Natural killer cell (primary cell): ENCODE measurements around the gene POLR3H. TPM values are rescaled to one million over a fixed set of nuclear protein-coding genes. Genes with fewer than 3 reads are reported as not detected.

Source experiments
- ATAC-seq, 3 donors: fragments of 150-1000 bp in 2 of 3; fragments of 200-7000 bp in 1 of 3; cut with Tn5 transposase; 1 replicate in 1 of 3; 2 replicates in 2 of 3; pipeline ENCODE4 v1.10.0; 2021; ENCODE audit warnings: mild to moderate bottlenecking in 2 of 3, moderate library complexity in 2 of 3
- DNase-seq, 2 donors: peaks; one replicate each; pipeline versions ENCODE4 v3.0.0 to v3.0.0-alpha.2; 2013 to 2021; ENCODE audit warnings: mixed read lengths in 1 of 2
- H3K27ac ChIP-seq: one replicate; pipeline ENCODE4 v1.5.1; 2013; ENCODE audit warnings: mild to moderate bottlenecking, low read length
- H3K27me3 ChIP-seq: one replicate; pipeline ENCODE4 v1.6.1; 2013; ENCODE audit warnings: low read length; ENCODE audit not compliant: control insufficient read depth, insufficient read depth
- H3K36me3 ChIP-seq: one replicate; pipeline ENCODE4 v1.6.1; 2013; ENCODE audit warnings: low read length; ENCODE audit not compliant: control insufficient read depth, insufficient read depth
- H3K4me1 ChIP-seq: one replicate; pipeline ENCODE4 v1.6.1; 2013; ENCODE audit warnings: low read length; ENCODE audit not compliant: control insufficient read depth, insufficient read depth
- H3K4me3 ChIP-seq: one replicate; pipeline ENCODE4 v1.5.1; 2013; ENCODE audit warnings: low read length
- H3K9me3 ChIP-seq: one replicate; pipeline ENCODE4 v1.6.1; 2013; ENCODE audit warnings: low read length; ENCODE audit not compliant: control insufficient read depth, insufficient read depth
- H3K27ac Mint-ChIP-seq, 2 donors: one replicate each; pipeline ENCODE4 v1.8.0; 2022; ENCODE audit warnings: mild to moderate bottlenecking in 2 of 2, mixed read lengths in 2 of 2, moderate library complexity in 1 of 2
- H3K27me3 Mint-ChIP-seq, 2 donors: one replicate each; pipeline ENCODE4 v1.8.0; 2022; ENCODE audit warnings: low read depth in 2 of 2, mixed read lengths in 2 of 2
- H3K36me3 Mint-ChIP-seq: one replicate; pipeline ENCODE4 v1.8.0; 2022; ENCODE audit warnings: mixed read lengths
- H3K4me1 Mint-ChIP-seq, 2 donors: one replicate each; pipeline ENCODE4 v1.8.0; 2022; ENCODE audit warnings: mixed read lengths in 2 of 2
- H3K4me3 Mint-ChIP-seq: one replicate; pipeline ENCODE4 v1.8.0; 2022; ENCODE audit warnings: mild to moderate bottlenecking, moderate library complexity, mixed read lengths
- H3K9me3 Mint-ChIP-seq, 2 donors: one replicate each; pipeline ENCODE4 v1.8.0; 2022; ENCODE audit warnings: mixed read lengths in 2 of 2
- WGBS: methylation state at CpG from one replicate; pipeline ENCODE4 v1.1.7; 2013; ENCODE audit warnings: missing lambda C conversion rate; ENCODE audit not compliant: insufficient coverage; 5-methylcytosine and 5-hydroxymethylcytosine counted together
- intact Hi-C: fragments of 100-400 bp; cut with micrococcal nuclease; formaldehyde crosslinking; loops from one replicate; pipeline ENCODE4 v1.14.2; 2022
- total RNA-seq, 4 donors: library from RNA; stranded (reverse); fragments of 120-200 nt in 1 of 4; gene quantifications; one replicate each; pipeline versions ENCODE4 v1.2.3 to v1.2.4, GENCODE V29; 2013 to 2022
- TF ChIP-seq, protein P1 (sequence below): fragments of 200-600 bp; IDR thresholded peaks from one replicate; pipeline ENCODE4 v1.8.0; 2022; ENCODE audit warnings: antibody characterized with exemption

POLR3H gene
- total RNA-seq, 3 donors from 2014 or later (not counting 1 experiment from before 2014, with no cell fraction given), result 13.1 to 18.8 (median 16.2) TPM

DNA sequence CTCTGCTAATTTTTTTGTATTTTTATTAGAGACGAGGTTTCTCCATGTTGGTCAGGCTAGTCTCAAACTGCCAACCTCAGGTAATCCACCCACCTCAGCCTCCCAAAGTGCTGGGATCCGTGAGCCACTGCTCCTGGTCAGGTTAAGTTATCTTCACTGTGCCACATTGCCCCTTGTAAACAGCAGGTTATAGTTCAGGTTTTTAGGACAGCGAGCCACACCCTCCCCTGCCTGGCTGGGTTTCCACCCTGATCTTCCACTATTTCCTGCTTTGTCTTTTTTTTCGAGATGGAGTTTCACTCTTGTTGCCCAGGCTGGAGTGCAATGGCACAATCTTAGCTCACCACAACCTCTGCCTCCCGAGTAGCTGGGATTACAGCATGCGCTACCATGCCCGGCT is 59.2 kb downstream of the POLR3H start:
- H3K4me1 ChIP-seq, result peaks cover 10% of the 10 kb centered on the region

DNA sequence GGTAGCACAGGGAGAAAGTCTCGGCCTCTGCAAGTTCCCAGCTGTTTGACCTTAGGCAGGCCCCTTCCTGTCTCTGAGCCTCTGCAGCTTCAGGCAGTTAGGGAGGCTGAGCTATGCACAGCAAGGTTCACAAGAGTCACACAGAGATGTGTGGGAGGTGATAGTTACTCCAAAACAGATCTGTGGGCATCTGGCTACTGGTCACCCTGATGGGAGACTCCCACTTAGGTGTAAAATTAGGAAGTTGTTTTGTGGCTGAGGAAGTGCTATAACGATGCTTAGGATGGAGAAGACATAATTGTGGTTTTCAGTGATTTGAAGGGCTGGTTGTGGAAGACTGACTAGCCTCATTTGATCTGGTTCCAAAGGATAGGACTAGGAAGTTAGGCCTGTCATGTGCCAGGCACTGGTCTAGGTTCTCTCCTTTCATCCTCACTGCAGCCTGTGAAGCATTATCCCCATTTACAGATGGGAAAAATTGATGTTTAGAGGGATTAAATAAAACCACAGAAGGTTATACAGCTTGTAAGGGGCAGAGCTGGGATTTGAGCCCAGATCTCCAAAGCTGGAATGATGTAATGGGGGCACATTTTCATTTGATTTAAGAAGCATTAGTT is 61.8 kb downstream of the POLR3H start:
- no peaks in the 10 kb centered on the region for H3K27me3 Mint-ChIP-seq
- 37% methylated on average over 2 of the region's 2 CpGs for WGBS
- H3K36me3 Mint-ChIP-seq, result no peaks in the 10 kb centered on the region
- Histone ChIP-seq H3K27ac (peak overlapping the region; percentile 26), H3K4me1 (peaks cover 18% of the 10 kb centered on the region), H3K4me3 (no peak overlapping the region), H3K36me3 (peaks cover 2% of the 10 kb centered on the region), H3K27me3 (no peaks in the 10 kb centered on the region), H3K9me3 (no peaks in the 10 kb centered on the region)
- no peak for DNase-seq
- no peak overlapping the region for H3K27ac Mint-ChIP-seq
- ATAC-seq, result no peak
- intact Hi-C loops, result no loop called here
- H3K4me1 Mint-ChIP-seq, result peaks cover 15 to 36% of the 10 kb centered on the region in 2 donors
- H3K9me3 Mint-ChIP-seq, result no peaks in the 10 kb centered on the region
- TF ChIP-seq, protein P1, sequence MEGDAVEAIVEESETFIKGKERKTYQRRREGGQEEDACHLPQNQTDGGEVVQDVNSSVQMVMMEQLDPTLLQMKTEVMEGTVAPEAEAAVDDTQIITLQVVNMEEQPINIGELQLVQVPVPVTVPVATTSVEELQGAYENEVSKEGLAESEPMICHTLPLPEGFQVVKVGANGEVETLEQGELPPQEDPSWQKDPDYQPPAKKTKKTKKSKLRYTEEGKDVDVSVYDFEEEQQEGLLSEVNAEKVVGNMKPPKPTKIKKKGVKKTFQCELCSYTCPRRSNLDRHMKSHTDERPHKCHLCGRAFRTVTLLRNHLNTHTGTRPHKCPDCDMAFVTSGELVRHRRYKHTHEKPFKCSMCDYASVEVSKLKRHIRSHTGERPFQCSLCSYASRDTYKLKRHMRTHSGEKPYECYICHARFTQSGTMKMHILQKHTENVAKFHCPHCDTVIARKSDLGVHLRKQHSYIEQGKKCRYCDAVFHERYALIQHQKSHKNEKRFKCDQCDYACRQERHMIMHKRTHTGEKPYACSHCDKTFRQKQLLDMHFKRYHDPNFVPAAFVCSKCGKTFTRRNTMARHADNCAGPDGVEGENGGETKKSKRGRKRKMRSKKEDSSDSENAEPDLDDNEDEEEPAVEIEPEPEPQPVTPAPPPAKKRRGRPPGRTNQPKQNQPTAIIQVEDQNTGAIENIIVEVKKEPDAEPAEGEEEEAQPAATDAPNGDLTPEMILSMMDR, result no peak
- no peak overlapping the region for H3K4me3 Mint-ChIP-seq

More for the DNA sequence above, 59.2 kb downstream of the POLR3H start:
- H3K4me3 Mint-ChIP-seq, result no peak overlapping the region
- DNase-seq (no peak), ATAC-seq (no peak)
- 89% methylated on average over 7 of the region's 7 CpGs for WGBS
- H3K9me3 Mint-ChIP-seq, result no peaks in the 10 kb centered on the region
- Histone ChIP-seq H3K36me3 (no peaks in the 10 kb centered on the region), H3K4me3 (no peak overlapping the region), H3K27ac (no peak overlapping the region), H3K9me3 (no peaks in the 10 kb centered on the region), H3K27me3 (no peaks in the 10 kb centered on the region)
- intact Hi-C loops, result no loop called here
- H3K36me3 Mint-ChIP-seq, result no peaks in the 10 kb centered on the region
- TF ChIP-seq, protein P1, result no peak
- H3K27me3 Mint-ChIP-seq, result no peaks in the 10 kb centered on the region
- H3K4me1 Mint-ChIP-seq, result peaks cover 21 to 50% of the 10 kb centered on the region in 2 donors
- no peak overlapping the region for H3K27ac Mint-ChIP-seq

DNA sequence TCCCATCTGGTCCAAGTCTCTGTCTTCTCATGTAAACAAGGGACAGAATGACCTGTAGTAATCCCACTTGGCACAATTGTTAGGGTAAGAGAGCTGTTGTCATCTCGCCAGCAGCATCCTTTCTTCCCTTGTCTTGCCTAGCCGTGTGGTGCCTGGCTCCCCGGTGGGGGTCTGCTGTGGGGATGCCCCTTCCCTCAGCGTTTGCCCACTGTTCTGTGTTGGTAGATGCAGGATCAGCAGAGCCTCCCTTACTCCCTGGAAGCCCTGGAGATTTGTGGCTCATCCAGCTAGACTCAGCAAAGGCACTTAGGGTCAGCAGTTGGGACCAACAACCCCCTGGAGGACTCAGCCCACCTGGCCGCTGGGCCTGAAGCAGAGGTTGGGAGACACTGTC is 62.3 kb downstream of the POLR3H start:
- no peaks in the 10 kb centered on the region for H3K36me3 Mint-ChIP-seq
- intact Hi-C loops, result no loop called here
- no peaks in the 10 kb centered on the region for H3K9me3 Mint-ChIP-seq
- Histone ChIP-seq H3K36me3 (peaks cover 2% of the 10 kb centered on the region), H3K4me3 (no peak overlapping the region), H3K4me1 (peaks cover 18% of the 10 kb centered on the region), H3K27me3 (no peaks in the 10 kb centered on the region), H3K9me3 (no peaks in the 10 kb centered on the region), H3K27ac (no peak overlapping the region)
- 75% methylated on average over 5 of the region's 5 CpGs for WGBS
- peaks cover 10 to 31% of the 10 kb centered on the region in 2 donors for H3K4me1 Mint-ChIP-seq
- ATAC-seq (no peak), DNase-seq (no peak)
- H3K27me3 Mint-ChIP-seq, result no peaks in the 10 kb centered on the region
- H3K27ac Mint-ChIP-seq, result no peak overlapping the region
- H3K4me3 Mint-ChIP-seq, result no peak overlapping the region
- TF ChIP-seq, protein P1, result no peak
